ENCODE results near the gene WNT6.

- TF ChIP-seq EZH2 (IDR thresholded peaks at IDR 0.05; ENCODE audit: insufficient read depth, poor library complexity, severe bottlenecking) (no peak), EZH2phosphoT487 (IDR thresholded peaks at IDR 0.05; ENCODE audit: insufficient read depth, low read depth) (no peak)
These were observed 33.2 kb downstream of the WNT6 start for GRCh38 chr2:218892693-218893348.
